ENCODE data around the gene AP2A1. TPM values are rescaled to one million over a fixed set of nuclear protein-coding genes. Genes with fewer than 3 reads are reported as not detected.

The AP2A1 gene
- total RNA-seq, 6 experiments from 2014 or later: 38.7 to 103 (median 49.8) TPM

DNA sequence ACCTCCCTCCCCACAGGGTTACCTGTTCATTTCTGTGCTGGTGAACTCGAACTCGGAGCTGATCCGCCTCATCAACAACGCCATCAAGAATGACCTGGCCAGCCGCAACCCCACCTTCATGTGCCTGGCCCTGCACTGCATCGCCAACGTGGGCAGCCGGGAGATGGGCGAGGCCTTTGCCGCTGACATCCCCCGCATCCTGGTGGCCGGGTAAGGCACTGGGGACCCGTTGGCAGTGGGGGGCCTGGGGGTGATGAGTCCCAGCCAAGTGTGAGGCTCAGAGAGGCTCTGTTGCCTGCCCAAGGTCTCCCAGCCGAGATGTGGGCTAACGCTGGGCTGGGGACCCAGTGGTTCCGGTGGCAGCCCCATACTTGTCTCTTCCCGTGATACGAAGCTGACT lies 15.7 kb downstream of the AP2A1 start:
- H3K36me3 ChIP-seq: peaks cover 0 to 17% (median 2%) of the 10 kb centered on the region in 4 donors
- WGBS (ENCODE audit: insufficient coverage, low coverage, low lambda C conversion rate, missing lambda C conversion rate): 93% methylated on average over 3 of the region's 18 CpGs
- H3K27ac ChIP-seq: no peak overlapping the region
- no peak for ATAC-seq
- H3K27me3 ChIP-seq: no peaks in the 10 kb centered on the region
- H3K4me1 ChIP-seq: no peaks in the 10 kb centered on the region
- H3K9me3 ChIP-seq: no peaks in the 10 kb centered on the region
- TF ChIP-seq, protein P1, sequence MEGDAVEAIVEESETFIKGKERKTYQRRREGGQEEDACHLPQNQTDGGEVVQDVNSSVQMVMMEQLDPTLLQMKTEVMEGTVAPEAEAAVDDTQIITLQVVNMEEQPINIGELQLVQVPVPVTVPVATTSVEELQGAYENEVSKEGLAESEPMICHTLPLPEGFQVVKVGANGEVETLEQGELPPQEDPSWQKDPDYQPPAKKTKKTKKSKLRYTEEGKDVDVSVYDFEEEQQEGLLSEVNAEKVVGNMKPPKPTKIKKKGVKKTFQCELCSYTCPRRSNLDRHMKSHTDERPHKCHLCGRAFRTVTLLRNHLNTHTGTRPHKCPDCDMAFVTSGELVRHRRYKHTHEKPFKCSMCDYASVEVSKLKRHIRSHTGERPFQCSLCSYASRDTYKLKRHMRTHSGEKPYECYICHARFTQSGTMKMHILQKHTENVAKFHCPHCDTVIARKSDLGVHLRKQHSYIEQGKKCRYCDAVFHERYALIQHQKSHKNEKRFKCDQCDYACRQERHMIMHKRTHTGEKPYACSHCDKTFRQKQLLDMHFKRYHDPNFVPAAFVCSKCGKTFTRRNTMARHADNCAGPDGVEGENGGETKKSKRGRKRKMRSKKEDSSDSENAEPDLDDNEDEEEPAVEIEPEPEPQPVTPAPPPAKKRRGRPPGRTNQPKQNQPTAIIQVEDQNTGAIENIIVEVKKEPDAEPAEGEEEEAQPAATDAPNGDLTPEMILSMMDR (IDR thresholded peaks at IDR 0.05): no peak
- TF ChIP-seq POLR2A (IDR thresholded peaks at IDR 0.05): no peak
- H3K4me3 ChIP-seq: no peak overlapping the region
- no peak for DNase-seq
- intact Hi-C loops (cut with DNase I): no loop called here

DNA sequence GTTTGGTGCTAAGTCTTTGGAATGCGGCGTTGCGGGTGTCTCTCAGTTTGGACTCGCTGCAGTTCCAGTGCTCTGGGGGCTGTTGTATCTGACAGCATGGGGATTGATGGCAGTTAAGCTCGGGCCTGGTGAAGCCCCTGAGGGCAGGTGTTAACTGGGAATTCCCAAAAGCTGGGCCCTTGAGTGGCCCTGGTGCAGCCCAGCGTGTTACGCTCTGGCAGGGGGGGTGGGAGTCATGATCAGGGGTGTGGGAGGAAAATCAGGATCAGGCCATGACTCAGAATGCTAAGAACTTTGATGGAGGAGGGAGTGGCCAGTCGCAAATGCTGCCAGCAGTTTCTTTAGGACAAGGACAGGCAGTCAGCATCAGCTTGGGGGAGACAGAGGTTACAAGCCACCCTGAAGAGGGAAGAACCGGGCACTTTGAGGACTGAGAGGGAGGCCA lies 19.6 kb downstream of the AP2A1 start:
- peaks cover 0 to 36% (median 8%) of the 10 kb centered on the region in 4 donors for H3K36me3 ChIP-seq
- 89% methylated on average over 7 of the region's 9 CpGs for WGBS (ENCODE audit: insufficient coverage, low coverage, low lambda C conversion rate, missing lambda C conversion rate)
- H3K4me1 ChIP-seq: no peaks in the 10 kb centered on the region
- TF ChIP-seq POLR2A (IDR thresholded peaks at IDR 0.05): no peak
- TF ChIP-seq, protein P1 (IDR thresholded peaks at IDR 0.05): no peak
- no peak for DNase-seq
- no peak overlapping the region for H3K27ac ChIP-seq
- intact Hi-C loops (cut with DNase I): no loop called here
- H3K9me3 ChIP-seq: no peaks in the 10 kb centered on the region
- H3K4me3 ChIP-seq: no peak overlapping the region
- H3K27me3 ChIP-seq: no peaks in the 10 kb centered on the region
- ATAC-seq: no peak

DNA sequence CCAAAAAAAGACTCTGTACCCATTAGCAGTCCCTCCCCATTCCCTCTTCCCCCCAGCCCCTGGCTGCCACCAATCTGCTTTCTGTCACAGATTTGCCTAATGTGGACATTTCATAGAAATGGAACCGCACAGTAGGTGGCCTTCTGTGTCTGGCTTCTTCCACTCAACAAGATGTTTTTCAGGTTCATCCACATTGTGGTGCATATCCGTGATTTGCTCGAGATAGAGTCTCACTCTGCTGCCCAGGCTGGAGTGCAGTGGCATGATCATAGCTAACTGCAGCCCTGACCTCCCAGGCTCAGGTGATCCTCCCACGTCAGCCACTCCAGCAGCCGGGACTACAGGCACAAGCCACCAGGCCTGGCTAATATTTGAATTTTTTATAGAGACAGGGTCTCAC lies 20.9 kb downstream of the AP2A1 start:
- TF ChIP-seq POLR2A (IDR thresholded peaks at IDR 0.05): no peak
- TF ChIP-seq, protein P1 (IDR thresholded peaks at IDR 0.05): no peak
- H3K4me3 ChIP-seq: no peak overlapping the region
- H3K4me1 ChIP-seq: no peaks in the 10 kb centered on the region
- no peaks in the 10 kb centered on the region for H3K9me3 ChIP-seq
- 87% methylated on average over 4 of the region's 5 CpGs for WGBS (ENCODE audit: insufficient coverage, low coverage, low lambda C conversion rate, missing lambda C conversion rate)
- intact Hi-C loops (cut with DNase I): no loop called here
- no peak overlapping the region for H3K27ac ChIP-seq
- no peaks in the 10 kb centered on the region for H3K27me3 ChIP-seq
- DNase-seq (no peak), ATAC-seq (no peak)
- peaks cover 0 to 36% (median 11%) of the 10 kb centered on the region in 4 donors for H3K36me3 ChIP-seq

DNA sequence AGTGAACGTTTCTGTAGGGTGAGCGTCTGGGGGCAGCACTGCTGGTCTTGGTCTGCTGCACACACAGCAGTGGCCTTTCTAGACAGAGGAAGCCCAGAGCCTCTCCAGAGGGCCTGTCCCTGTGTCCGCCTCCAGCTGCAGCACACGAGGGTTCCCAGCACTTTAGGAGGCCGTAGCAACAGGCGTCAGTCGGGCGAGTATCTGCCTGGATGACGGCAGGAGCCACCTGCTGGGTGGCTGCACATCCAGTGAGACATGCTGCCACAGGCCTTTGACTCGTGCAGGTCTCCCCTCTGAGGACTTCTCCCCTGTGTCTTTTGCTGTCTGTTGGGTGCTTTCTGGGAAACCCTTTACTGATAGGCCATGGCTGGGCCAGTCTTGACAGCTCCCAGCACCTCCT lies 22.1 kb downstream of the AP2A1 start:
- H3K4me1 ChIP-seq: no peaks in the 10 kb centered on the region
- TF ChIP-seq, protein P1 (IDR thresholded peaks at IDR 0.05): no peak
- TF ChIP-seq POLR2A (IDR thresholded peaks at IDR 0.05): no peak
- no peak overlapping the region for H3K4me3 ChIP-seq
- WGBS (ENCODE audit: insufficient coverage, low coverage, low lambda C conversion rate, missing lambda C conversion rate): 97% methylated on average over 5 of the region's 10 CpGs
- H3K27me3 ChIP-seq: no peaks in the 10 kb centered on the region
- no peak overlapping the region for H3K27ac ChIP-seq
- ATAC-seq (no peak), DNase-seq (no peak)
- intact Hi-C loops (cut with DNase I): no loop called here
- no peaks in the 10 kb centered on the region for H3K9me3 ChIP-seq
- H3K36me3 ChIP-seq: peaks cover 7 to 34% (median 19%) of the 10 kb centered on the region in 4 donors

DNA sequence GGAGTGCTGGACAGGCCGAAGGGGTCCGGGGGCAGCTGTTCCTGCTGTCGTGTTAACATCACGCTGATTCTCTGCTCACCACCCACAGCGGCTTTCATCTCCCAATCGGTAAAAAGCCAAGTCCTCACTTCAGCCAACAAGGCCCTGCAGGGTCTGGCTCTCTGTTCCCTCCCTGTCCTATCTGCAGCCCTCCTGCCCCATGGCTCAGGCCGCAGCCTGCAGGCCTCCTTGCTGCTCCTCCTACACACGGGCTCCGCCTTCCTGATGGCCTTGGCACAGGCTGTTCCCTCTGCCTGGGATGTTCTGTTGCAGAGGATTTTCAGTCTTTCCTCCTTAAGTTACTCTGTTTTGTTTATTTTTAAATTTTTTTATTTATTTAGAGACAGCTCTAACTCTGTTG lies 24.1 kb downstream of the AP2A1 start:
- peaks cover 7 to 50% (median 22%) of the 10 kb centered on the region in 4 donors for H3K36me3 ChIP-seq
- H3K4me3 ChIP-seq: no peak overlapping the region

More for the DNA sequence above, 24.1 kb downstream of the AP2A1 start:
- WGBS (ENCODE audit: insufficient coverage, low coverage, low lambda C conversion rate, missing lambda C conversion rate): 71% methylated on average over 8 of the region's 9 CpGs
- intact Hi-C loops (cut with DNase I): no loop called here
- Histone ChIP-seq H3K27ac (no peak overlapping the region), H3K4me1 (no peaks in the 10 kb centered on the region), H3K9me3 (no peaks in the 10 kb centered on the region), H3K27me3 (no peaks in the 10 kb centered on the region)
- DNase-seq (no peak), ATAC-seq (peak; percentile 31 to 55 (median 46))
- TF ChIP-seq, protein P1 (IDR thresholded peaks at IDR 0.05): no peak
- no peak for TF ChIP-seq POLR2A (IDR thresholded peaks at IDR 0.05)

Measured in right lobe of liver (tissue), 6 donors.